ENCODE measurements around the gene GNG13. TPM values are rescaled to one million over a fixed set of nuclear protein-coding genes. Genes with fewer than 3 reads are reported as not detected.

Gene GNG13
- total RNA-seq, 6 experiments from 2014 or later = not detected

GRCh38 chr16:750485-750884 lies 50.0 kb downstream of the GNG13 start:
- Histone ChIP-seq H3K27ac (no peak overlapping the region), H3K9me3 (no peaks in the 10 kb centered on the region), H3K36me3 (no peaks in the 10 kb centered on the region), H3K4me1 (no peaks in the 10 kb centered on the region), H3K27me3 (no peaks in the 10 kb centered on the region), H3K4me3 (no peak overlapping the region)
- ATAC-seq (no peak), DNase-seq (no peak)
- no peak for TF ChIP-seq POLR2A (IDR thresholded peaks at IDR 0.05)
- no peak for TF ChIP-seq CTCF (IDR thresholded peaks at IDR 0.05)
- WGBS (ENCODE audit: insufficient coverage, low coverage, low lambda C conversion rate, missing lambda C conversion rate) = 66% methylated on average over 6 of the region's 9 CpGs
- intact Hi-C loops (cut with DNase I) = no loop called here

- no peaks in the 10 kb centered on the region for H3K36me3 ChIP-seq
- WGBS (ENCODE audit: insufficient coverage, low coverage, low lambda C conversion rate, missing lambda C conversion rate) = 69% methylated on average over 6 of the region's 6 CpGs
- intact Hi-C loops (cut with DNase I) = no loop called here
- H3K4me1 ChIP-seq = no peaks in the 10 kb centered on the region
- no peak for ATAC-seq
- no peaks in the 10 kb centered on the region for H3K27me3 ChIP-seq
- no peak overlapping the region for H3K4me3 ChIP-seq
- no peak for TF ChIP-seq POLR2A (IDR thresholded peaks at IDR 0.05)
- TF ChIP-seq CTCF (IDR thresholded peaks at IDR 0.05) = no peak
- no peaks in the 10 kb centered on the region for H3K9me3 ChIP-seq
- DNase-seq = no peak
- H3K27ac ChIP-seq = no peak overlapping the region
Measured at GRCh38 chr16:749010-749409, 51.5 kb downstream of the GNG13 start.

MicroRNA genes within 50 kb of the gene (microRNA counts, 767-probe panel; counts per million panel counts)
- 237 counts per million for microRNA hsa-miR-662

Small RNA genes lying within 50 kb of the gene (microRNA-seq; reads per million reads assigned to microRNA genes)
- 0 reads per million in 2 donors for gene MIR662

Small RNA genes lying within 50 kb of the gene (small RNA-seq; reads per million reads assigned to genes)
- 0 reads per million in 2 experiments for gene MIR662

Other genes with a start within 250 kb of the GNG13 start
- not detected for gene PRR35, start 240.3 kb downstream of the GNG13 start, total RNA-seq
- under 1 TPM in 5 of 6 experiments, not detected in 1; 0.12 to 0.33 (median 0.28) TPM for gene NHLRC4, start 233.7 kb downstream of the GNG13 start, total RNA-seq
- 10 to 100 TPM; 19.5 to 32.0 (median 27.8) TPM for gene PIGQ, start 230.8 kb downstream of the GNG13 start, total RNA-seq
- gene RAB40C, start 210.7 kb downstream of the GNG13 start, total RNA-seq = 10 to 100 TPM in 5 of 6 experiments, 1 to 10 TPM in 1; 10.0 to 14.1 (median 12.0) TPM
- gene WFIKKN1, start 169.7 kb downstream of the GNG13 start, total RNA-seq = under 1 TPM; 0.43 to 0.70 (median 0.56) TPM
- 100 to 1,000 TPM in 1 of 6 experiments, 10 to 100 TPM in 5; 22.7 to 126 (median 32.6) TPM for gene METTL26, start 164.4 kb downstream of the GNG13 start, total RNA-seq
- gene MCRIP2, start 158.9 kb downstream of the GNG13 start, total RNA-seq = 100 to 1,000 TPM in 2 of 6 experiments, 10 to 100 TPM in 4; 48.8 to 130 (median 76.7) TPM
- 10 to 100 TPM in 4 of 6 experiments, 1 to 10 TPM in 2; 7.2 to 18.1 (median 11.8) TPM for gene WDR90, start 151.4 kb downstream of the GNG13 start, total RNA-seq
- 10 to 100 TPM; 28.5 to 44.8 (median 40.3) TPM for gene RHOT2, start 132.6 kb downstream of the GNG13 start, total RNA-seq
- gene RHBDL1, start 125.1 kb downstream of the GNG13 start, total RNA-seq = 1 to 10 TPM in 1 of 6 experiments, under 1 TPM in 5; 0.37 to 1.1 (median 0.60) TPM
- 10 to 100 TPM; 37.3 to 69.6 (median 54.3) TPM for gene STUB1, start 120.3 kb downstream of the GNG13 start, total RNA-seq
- gene JMJD8, start 116.4 kb downstream of the GNG13 start, total RNA-seq = 10 to 100 TPM; 26.9 to 68.1 (median 36.9) TPM
- 10 to 100 TPM in 1 of 6 experiments, 1 to 10 TPM in 5; 5.5 to 11.7 (median 9.7) TPM for gene WDR24, start 110.3 kb downstream of the GNG13 start, total RNA-seq
- 1 to 10 TPM in 2 of 6 experiments, under 1 TPM in 1, not detected in 3; 0.05 to 2.3 (median 1.7) TPM for gene FBXL16, start 94.9 kb downstream of the GNG13 start, total RNA-seq
- 10 to 100 TPM; 14.0 to 43.7 (median 26.2) TPM for gene METRN, start 85.6 kb downstream of the GNG13 start, total RNA-seq
- 10 to 100 TPM; 19.7 to 56.0 (median 28.2) TPM for gene ANTKMT, start 79.6 kb downstream of the GNG13 start, total RNA-seq
- gene CCDC78, start 74.3 kb downstream of the GNG13 start, total RNA-seq = under 1 TPM in 1 of 6 experiments, not detected in 5; 0.31 TPM
- gene HAGHL, start 73.6 kb downstream of the GNG13 start, total RNA-seq = 1 to 10 TPM in 4 of 6 experiments, under 1 TPM in 2; 0.83 to 2.5 (median 1.3) TPM
- gene CIAO3, start 59.7 kb downstream of the GNG13 start, total RNA-seq = 10 to 100 TPM; 11.9 to 26.1 (median 17.3) TPM
- gene MSLN, start 40.0 kb downstream of the GNG13 start, total RNA-seq = under 1 TPM in 1 of 6 experiments, not detected in 5; 0.25 TPM
- gene RPUSD1, start 12.4 kb downstream of the GNG13 start, total RNA-seq = 10 to 100 TPM in 2 of 6 experiments, 1 to 10 TPM in 4; 5.1 to 16.2 (median 6.6) TPM
- gene CHTF18, start 12.1 kb downstream of the GNG13 start, total RNA-seq = 1 to 10 TPM; 2.9 to 7.8 (median 4.6) TPM
- 10 to 100 TPM; 10.9 to 20.0 (median 13.8) TPM for gene LMF1, start 170.2 kb upstream of the GNG13 start, total RNA-seq
- gene SOX8, start 181.0 kb upstream of the GNG13 start, total RNA-seq = under 1 TPM in 3 of 6 experiments, not detected in 3; 0.07 to 0.13 (median 0.09) TPM

Measured in right lobe of liver (tissue), 6 donors.